Effector memory CD8-positive, alpha-beta T cell (primary cell): ENCODE results near the gene SFT2D2.
"Not testable (repeated sequence)": the region's sequence is repeated elsewhere in the genome, so short reads cannot be mapped to it uniquely, and the experiment has no call there.

Experiments
- ATAC-seq: fragments of 150-1000 bp; cut with Tn5 transposase; replicated peaks from 2 replicates; pipeline ENCODE4 v1.10.0; 2021; ENCODE audit warnings: mild to moderate bottlenecking, moderate library complexity
- DNase-seq, 3 experiments: peaks; one replicate each; pipeline ENCODE4 v3.0.0; 2021
- H3K27ac Mint-ChIP-seq, 2 donors: one replicate each; pipeline ENCODE4 v1.8.0; 2022; ENCODE audit warnings: mild to moderate bottlenecking in 2 of 2, mixed read lengths in 2 of 2, moderate library complexity in 2 of 2
- H3K27me3 Mint-ChIP-seq, 2 donors: one replicate each; pipeline ENCODE4 v1.8.0; 2022; ENCODE audit warnings: mixed read lengths in 2 of 2
- H3K36me3 Mint-ChIP-seq: one replicate; pipeline ENCODE4 v1.8.0; 2022; ENCODE audit warnings: mild to moderate bottlenecking, moderate library complexity, mixed read lengths; ENCODE audit not compliant: insufficient read depth
- H3K4me1 Mint-ChIP-seq, 2 donors: one replicate each; pipeline ENCODE4 v1.8.0; 2022; ENCODE audit warnings: low read depth in 2 of 2, mixed read lengths in 2 of 2
- H3K4me3 Mint-ChIP-seq, 2 donors: one replicate each; pipeline ENCODE4 v1.8.0; 2022; ENCODE audit warnings: mild to moderate bottlenecking in 2 of 2, mixed read lengths in 2 of 2, moderate library complexity in 2 of 2
- H3K9me3 Mint-ChIP-seq, 2 donors: one replicate each; pipeline ENCODE4 v1.8.0; 2022; ENCODE audit warnings: mixed read lengths in 2 of 2
- total RNA-seq, 9 experiments: gene quantifications; one replicate each; lab custom pipeline; 2026; lab: John Stamatoyannopoulos, UW

SFT2D2 gene
- total RNA-seq: 102 to 232 (median 159) reads per million in 9 experiments

DNA sequence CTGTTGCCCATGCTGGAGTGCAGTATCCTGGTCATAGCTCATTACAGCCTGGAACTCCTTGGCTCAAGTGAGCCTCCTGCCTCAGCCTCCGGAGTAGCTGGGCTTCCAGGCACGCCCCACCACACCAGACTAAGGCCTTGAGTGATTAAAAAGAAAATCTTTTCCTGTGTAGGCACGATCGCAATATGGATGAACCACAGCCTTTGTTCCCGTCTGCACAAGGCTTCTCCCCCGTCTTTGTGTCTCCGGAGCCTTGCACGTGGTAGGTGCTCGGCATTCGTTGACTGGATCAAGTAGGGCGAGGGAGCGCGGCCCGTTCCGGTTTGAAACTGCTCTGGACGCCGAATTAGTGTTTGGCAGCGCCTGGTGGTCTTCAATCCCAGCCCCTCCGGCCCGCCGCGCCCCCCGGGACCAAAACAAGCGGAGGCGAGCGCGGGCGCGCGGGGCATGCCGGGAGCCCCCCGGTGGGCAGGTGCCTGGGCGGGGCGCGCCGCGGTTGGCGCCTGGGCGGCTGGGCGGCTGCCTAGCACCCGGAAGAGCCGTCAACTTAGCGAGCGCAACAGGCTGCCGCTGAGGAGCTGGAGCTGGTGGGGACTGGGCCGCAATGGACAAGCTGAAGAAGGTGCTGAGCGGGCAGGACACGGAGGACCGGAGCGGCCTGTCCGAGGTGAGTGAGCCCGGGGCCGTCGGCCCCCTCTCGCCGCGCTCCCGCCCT lies at the start of gene SFT2D2:
TSS of gene SFT2D2 (plus strand) at position 529 of the 715 bp plus-strand sequence. CDS start at position 605, 76 bp downstream.
- peak; percentile 67 to 76 (median 75) for DNase-seq

DNA sequence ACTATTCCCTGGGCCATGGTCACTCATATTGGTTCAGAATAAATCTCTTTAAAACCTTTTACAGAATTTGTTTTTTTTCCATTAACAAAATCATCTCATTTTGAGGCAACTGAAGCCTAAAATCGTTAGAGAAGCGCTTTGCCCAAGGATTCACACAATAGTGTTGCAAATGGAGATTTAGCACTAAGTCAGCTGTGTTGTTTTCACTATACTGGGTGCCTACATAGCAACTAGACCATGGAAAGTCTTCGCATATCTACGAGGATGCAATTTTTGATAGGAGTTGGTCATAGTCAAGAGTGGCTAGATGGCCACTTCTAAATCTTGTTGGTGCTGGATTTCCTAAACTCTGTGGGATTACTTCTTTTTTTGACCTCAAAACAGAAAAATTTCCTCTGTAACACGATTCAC lies 47.6 kb upstream of the SFT2D2 start:
- no peak for ATAC-seq
- H3K36me3 Mint-ChIP-seq: peaks cover 10% of the 10 kb centered on the region
- no peak overlapping the region for H3K27ac Mint-ChIP-seq

More for the DNA sequence above, at the start of gene SFT2D2:
- Mint-ChIP-seq H3K4me1 (peaks cover 35 to 42% of the 10 kb centered on the region in 2 donors), H3K27ac (peak within 1 kb of the TSS; percentile 90 to 95), H3K36me3 (peaks cover 22% of the 10 kb centered on the region), H3K27me3 (peaks cover 0 to 18% of the 10 kb centered on the region in 2 donors), H3K4me3 (peak within 1 kb of the TSS; percentile 81 to 89), H3K9me3 (no peaks in the 10 kb centered on the region)
- ATAC-seq: peak; percentile 97

DNA sequence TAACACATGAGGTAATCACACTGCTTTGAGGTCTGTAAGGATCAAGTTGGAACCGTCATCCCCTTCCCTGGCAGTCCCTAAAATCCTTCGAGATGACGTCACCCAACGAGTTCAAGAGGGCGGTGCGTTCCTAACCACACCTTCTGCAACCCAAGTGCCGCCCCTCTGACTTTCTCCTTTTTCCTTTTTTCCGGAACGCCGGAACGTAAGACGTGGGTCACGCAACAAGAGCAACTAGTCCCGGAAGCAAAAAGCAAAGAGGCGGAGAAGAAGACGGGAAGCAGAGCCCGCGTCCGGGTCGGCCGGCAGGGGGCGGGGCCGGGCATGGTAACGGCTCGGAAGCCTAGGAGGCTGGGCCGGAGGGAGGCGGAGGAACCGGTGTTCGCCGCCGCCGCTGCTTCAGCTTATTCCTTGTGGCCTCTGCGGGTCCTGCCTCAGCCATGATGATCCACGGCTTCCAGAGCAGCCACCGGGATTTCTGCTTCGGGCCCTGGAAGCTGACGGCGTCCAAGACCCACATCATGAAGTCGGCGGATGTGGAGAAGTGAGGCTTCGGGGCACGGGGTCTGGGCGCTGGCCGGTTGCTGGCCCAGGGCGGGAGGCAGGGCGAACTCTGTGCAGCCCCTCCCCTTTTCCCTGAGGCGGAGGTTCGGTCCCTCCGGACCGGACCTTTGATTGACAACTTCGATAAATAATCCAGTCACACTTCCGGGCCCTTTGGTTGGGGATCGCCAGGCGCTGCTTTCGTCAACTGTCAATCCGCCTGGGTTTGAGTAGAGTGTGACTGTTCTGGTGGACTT lies 47.0 kb upstream of the SFT2D2 start, which contains the start of gene TIPRL:
TSS of gene TIPRL (plus strand) at position 325 of the 800 bp plus-strand sequence. CDS start at position 441, 116 bp downstream.
- Mint-ChIP-seq H3K4me3 (no peak within 1 kb of the TSS), H3K4me1 (peaks cover 2 to 3% of the 10 kb centered on the region in 2 donors), H3K27ac (no peak within 1 kb of the TSS)

More for the DNA sequence above, 47.6 kb upstream of the SFT2D2 start:
- Mint-ChIP-seq H3K9me3 (no peaks in the 10 kb centered on the region), H3K27me3 (peaks cover 20 to 22% of the 10 kb centered on the region in 2 donors), H3K4me3 (no peak overlapping the region), H3K4me1 (no peaks in the 10 kb centered on the region)
- DNase-seq: peak in 1 of 3 experiments; percentile 3

DNA sequence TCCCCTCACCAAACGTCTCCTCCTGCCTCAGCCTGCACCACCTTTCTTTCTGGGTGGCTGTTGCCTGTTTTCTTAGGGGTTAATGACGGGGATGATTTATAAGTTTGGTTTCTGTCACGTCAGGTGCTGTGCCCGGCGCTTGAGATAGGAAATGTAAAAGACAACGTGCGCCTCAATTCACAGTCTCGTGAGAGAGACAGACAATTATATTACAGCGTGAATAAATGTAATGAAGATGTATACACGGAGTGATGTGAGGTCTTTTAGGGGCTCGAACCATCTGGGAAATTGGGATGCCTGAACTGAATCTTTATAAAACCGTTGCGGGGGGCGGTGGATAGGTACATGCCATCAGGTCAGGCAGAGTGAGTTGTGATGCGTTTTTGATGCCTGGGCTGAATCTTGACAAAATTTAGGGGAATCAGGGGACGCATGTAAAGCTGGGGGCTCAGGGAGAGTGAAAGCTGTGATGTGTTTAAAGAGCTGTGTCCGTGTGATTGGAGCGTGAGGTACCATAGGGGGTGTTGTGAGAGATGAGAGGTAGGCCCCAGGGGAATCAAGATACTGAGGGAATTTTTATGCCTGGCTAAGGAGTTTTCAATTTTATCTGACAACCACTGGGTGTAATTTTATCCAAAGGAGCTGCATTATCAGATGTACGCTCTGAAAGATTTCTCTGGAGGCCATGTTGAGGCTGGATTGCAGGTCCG lies 46.2 kb upstream of the SFT2D2 start:
- DNase-seq (no peak), ATAC-seq (no peak)
- H3K36me3 Mint-ChIP-seq: peaks cover 10% of the 10 kb centered on the region
- peaks cover 4 to 5% of the 10 kb centered on the region in 2 donors for H3K4me1 Mint-ChIP-seq
- no peaks in the 10 kb centered on the region for H3K9me3 Mint-ChIP-seq
- no peak overlapping the region for H3K27ac Mint-ChIP-seq
- no peak overlapping the region for H3K4me3 Mint-ChIP-seq
- H3K27me3 Mint-ChIP-seq: peaks cover 10% of the 10 kb centered on the region in 2 donors

More for the DNA sequence above, 47.0 kb upstream of the SFT2D2 start, which contains the start of gene TIPRL:
- DNase-seq: peak; percentile 92
- no peaks in the 10 kb centered on the region for H3K9me3 Mint-ChIP-seq
- peaks cover 10% of the 10 kb centered on the region for H3K36me3 Mint-ChIP-seq
- peaks cover 14 to 17% of the 10 kb centered on the region in 2 donors for H3K27me3 Mint-ChIP-seq
- peak; percentile 87 for ATAC-seq

DNA sequence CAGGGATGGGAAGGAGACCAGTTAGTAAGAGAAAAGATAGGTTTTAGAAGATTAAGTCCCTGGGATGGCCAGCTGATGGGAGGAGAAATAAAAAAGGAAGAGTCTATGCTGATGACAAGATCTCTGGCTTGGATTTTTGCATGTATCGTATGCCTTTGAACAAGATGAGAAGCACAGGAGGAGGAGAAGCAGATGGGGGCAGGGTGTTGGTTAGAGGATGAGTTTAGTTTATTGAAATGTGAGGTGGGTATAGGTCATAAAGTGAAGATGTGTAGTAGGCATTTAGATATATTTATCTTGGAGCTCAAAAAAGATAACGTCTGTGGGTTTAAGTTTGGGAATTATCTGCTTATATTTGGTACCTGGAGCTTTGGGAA lies 45.7 kb upstream of the SFT2D2 start:
- ATAC-seq (no peak), DNase-seq (no peak)
- peaks cover 5% of the 10 kb centered on the region in 2 donors for H3K27me3 Mint-ChIP-seq
- peaks cover 14% of the 10 kb centered on the region for H3K36me3 Mint-ChIP-seq
- no peak overlapping the region for H3K4me3 Mint-ChIP-seq
- peaks cover 4 to 5% of the 10 kb centered on the region in 2 donors for H3K4me1 Mint-ChIP-seq
- H3K27ac Mint-ChIP-seq: no peak overlapping the region
- H3K9me3 Mint-ChIP-seq: no peaks in the 10 kb centered on the region

DNA sequence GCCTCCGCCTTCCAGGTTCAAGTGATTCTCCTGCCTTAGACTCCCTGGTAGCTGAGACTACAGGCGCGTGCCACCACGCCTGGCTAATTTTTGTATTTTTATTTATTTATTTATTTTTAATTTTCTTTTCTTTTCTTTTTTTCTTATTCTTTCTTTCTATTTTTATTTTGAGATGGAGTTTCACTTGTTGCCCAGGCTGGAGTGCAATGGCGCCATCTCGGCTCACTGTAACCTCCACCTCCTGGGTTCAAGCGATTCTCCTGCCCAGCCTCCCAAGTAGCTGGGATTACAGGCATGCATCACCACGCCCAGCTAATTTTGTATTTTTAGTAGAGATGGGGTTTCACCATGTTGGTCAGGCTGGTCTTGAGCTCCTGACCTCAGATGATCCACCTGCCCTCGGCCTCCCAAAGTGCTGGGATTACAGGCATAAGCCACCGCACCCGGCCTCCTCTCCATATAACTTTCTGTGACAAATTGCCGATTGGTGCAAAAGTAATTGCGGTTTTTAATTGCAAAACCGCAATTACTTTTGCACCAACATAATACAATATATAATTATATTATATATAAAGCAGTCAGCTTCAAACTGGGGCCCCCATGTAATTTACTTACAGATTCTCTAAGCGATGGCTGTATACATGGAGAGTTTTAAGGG lies 44.6 kb upstream of the SFT2D2 start:
- H3K9me3 Mint-ChIP-seq, DNase-seq, H3K4me1 Mint-ChIP-seq, H3K27me3 Mint-ChIP-seq, H3K27ac Mint-ChIP-seq, ATAC-seq: not testable (repeated sequence)
- Mint-ChIP-seq H3K36me3 (peaks cover 25% of the 10 kb centered on the region), H3K4me3 (peak overlapping the region; percentile 38 to 63)

DNA sequence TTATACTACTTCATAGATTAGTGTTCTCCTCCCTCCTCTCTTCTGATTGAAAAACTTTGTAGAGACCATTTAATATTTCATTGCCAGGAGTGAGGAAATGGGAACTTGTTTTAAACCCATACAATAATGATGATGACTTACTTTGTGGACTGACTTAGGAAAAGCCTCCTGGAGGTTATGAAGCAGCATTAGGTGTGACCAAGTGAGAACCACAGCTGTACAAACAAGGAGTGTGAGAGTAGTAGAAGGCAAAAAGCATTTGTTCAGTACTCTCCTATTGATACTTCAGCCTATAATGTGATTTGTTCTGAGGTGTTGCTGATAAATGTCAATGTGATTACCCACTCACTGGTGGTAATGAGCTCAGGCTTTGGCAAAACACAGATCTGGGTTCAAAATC lies 38.6 kb upstream of the SFT2D2 start:
- no peak for ATAC-seq
- no peak for DNase-seq
- H3K9me3 Mint-ChIP-seq: no peaks in the 10 kb centered on the region
- H3K27ac Mint-ChIP-seq: peak overlapping the region in 1 of 2 donors; percentile 28
- no peaks in the 10 kb centered on the region for H3K27me3 Mint-ChIP-seq
- H3K4me3 Mint-ChIP-seq: no peak overlapping the region
- H3K36me3 Mint-ChIP-seq: peaks cover 65% of the 10 kb centered on the region
- H3K4me1 Mint-ChIP-seq: peaks cover 5 to 11% of the 10 kb centered on the region in 2 donors

GRCh38 chr1:168190403-168190802 lies 35.4 kb upstream of the SFT2D2 start:
- DNase-seq (no peak), ATAC-seq (no peak)
- H3K27me3 Mint-ChIP-seq: no peaks in the 10 kb centered on the region
- H3K4me3 Mint-ChIP-seq: no peak overlapping the region
- no peaks in the 10 kb centered on the region for H3K9me3 Mint-ChIP-seq
- peaks cover 1 to 15% of the 10 kb centered on the region in 2 donors for H3K4me1 Mint-ChIP-seq
- H3K36me3 Mint-ChIP-seq: peaks cover 69% of the 10 kb centered on the region
- H3K27ac Mint-ChIP-seq: no peak overlapping the region

DNA sequence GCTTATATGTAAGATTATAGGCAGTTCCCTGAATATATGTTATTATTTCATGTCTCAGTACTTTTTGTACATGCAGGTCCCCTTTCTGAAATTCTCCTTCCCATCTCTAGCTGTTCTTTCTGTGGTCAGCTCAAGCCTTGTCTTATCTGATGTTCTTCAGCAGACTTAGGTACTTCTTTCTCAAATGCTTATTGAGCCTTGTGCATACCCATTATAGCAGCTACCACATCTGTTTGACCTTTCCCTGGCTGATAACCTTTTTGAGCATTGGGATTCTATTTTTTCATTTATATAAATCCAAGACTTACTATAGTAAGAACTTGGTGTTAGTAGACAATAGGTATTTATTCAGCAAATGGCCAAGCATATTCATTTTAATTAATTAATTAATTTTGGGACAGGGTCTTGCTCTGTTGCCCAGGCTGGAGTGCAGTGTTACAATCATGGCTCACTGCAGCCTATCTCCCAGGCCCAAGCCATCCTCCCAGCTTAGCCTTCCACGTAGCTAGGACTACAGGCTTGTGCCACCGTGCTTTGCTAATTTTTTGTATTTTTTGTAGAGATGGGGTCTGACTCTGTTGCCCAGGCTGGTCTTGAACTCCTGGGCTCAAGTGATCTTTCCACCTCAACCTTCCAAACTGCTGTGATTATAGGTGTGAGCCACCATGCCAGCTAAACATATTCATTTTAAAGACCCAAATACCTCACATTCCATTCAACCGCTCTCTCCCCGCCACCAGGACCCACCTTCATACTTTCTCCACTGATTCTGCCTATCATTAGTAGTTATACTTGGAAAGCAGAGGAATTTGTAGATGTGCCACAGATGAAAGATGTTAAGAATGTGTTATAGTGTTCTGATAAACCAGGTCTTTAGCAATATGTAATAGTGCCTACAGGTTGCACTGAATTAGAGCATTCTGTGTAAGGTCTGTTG lies 30.3 kb upstream of the SFT2D2 start:
- no peak for DNase-seq
- peaks cover 2 to 13% of the 10 kb centered on the region in 2 donors for H3K4me1 Mint-ChIP-seq
- no peaks in the 10 kb centered on the region for H3K9me3 Mint-ChIP-seq
- H3K4me3 Mint-ChIP-seq: no peak overlapping the region
- ATAC-seq: no peak
- peak overlapping the region; percentile 8 to 13 for H3K27ac Mint-ChIP-seq
- no peaks in the 10 kb centered on the region for H3K27me3 Mint-ChIP-seq
- peaks cover 66% of the 10 kb centered on the region for H3K36me3 Mint-ChIP-seq

- no peak overlapping the region for H3K4me3 Mint-ChIP-seq
- DNase-seq (no peak), ATAC-seq (no peak)
- H3K9me3 Mint-ChIP-seq: no peaks in the 10 kb centered on the region
- H3K27me3 Mint-ChIP-seq: no peaks in the 10 kb centered on the region
- peak overlapping the region in 1 of 2 donors; percentile 28 for H3K27ac Mint-ChIP-seq
- peaks cover 2 to 13% of the 10 kb centered on the region in 2 donors for H3K4me1 Mint-ChIP-seq
- H3K36me3 Mint-ChIP-seq: peaks cover 50% of the 10 kb centered on the region
Measured at GRCh38 chr1:168199056-168199455, 26.7 kb upstream of the SFT2D2 start.

- H3K36me3 Mint-ChIP-seq: peaks cover 32% of the 10 kb centered on the region
- H3K27ac Mint-ChIP-seq: no peak overlapping the region
- no peak overlapping the region for H3K4me3 Mint-ChIP-seq
- DNase-seq: no peak
- no peaks in the 10 kb centered on the region for H3K9me3 Mint-ChIP-seq
- H3K27me3 Mint-ChIP-seq: no peaks in the 10 kb centered on the region
- H3K4me1 Mint-ChIP-seq: no peaks in the 10 kb centered on the region
- ATAC-seq: no peak
Measured at GRCh38 chr1:168202941-168203654, 22.7 kb upstream of the SFT2D2 start.
